Liver (tissue), 9 donors: ENCODE measurements around the gene TFAP2A. TPM values are rescaled to one million over a fixed set of nuclear protein-coding genes. Genes with fewer than 3 reads are reported as not detected.

Experiments used
- DNase-seq: peaks from one replicate; pipeline ENCODE4 v3.0.0-alpha.2; 2017; ENCODE audit warnings: low spot score
- H3K27ac ChIP-seq, 2 donors: one replicate each; pipeline ENCODE4 v1.7.0; 2013; ENCODE audit warnings: inconsistent platforms in 2 of 2, low read length in 2 of 2, control low read depth in 1 of 2, low read depth in 1 of 2, mild to moderate bottlenecking in 1 of 2
- H3K27me3 ChIP-seq, 4 donors: one replicate each; pipeline versions ENCODE4 v1.6.1 to v1.7.0; 2013; ENCODE audit warnings: low read length in 3 of 4, inconsistent platforms in 1 of 4, mild to moderate bottlenecking in 1 of 4, moderate library complexity in 1 of 4; ENCODE audit not compliant: control insufficient read depth in 4 of 4, insufficient read depth in 4 of 4
- H3K36me3 ChIP-seq, 4 donors: one replicate each; pipeline versions ENCODE4 v1.6.1 to v1.7.0; 2013; ENCODE audit warnings: low read length in 3 of 4, mild to moderate bottlenecking in 3 of 4, low read depth in 1 of 4, moderate library complexity in 1 of 4; ENCODE audit not compliant: control insufficient read depth in 4 of 4, insufficient read depth in 3 of 4
- H3K4me1 ChIP-seq, 4 donors: one replicate each; pipeline versions ENCODE4 v1.6.1 to v1.7.0; 2013; ENCODE audit warnings: low read length in 3 of 4, mild to moderate bottlenecking in 3 of 4, moderate library complexity in 1 of 4; ENCODE audit not compliant: control insufficient read depth in 4 of 4, insufficient read depth in 4 of 4
- H3K4me3 ChIP-seq, 3 donors: one replicate each; pipeline versions ENCODE4 v1.6.1 to v1.7.0; 2013; ENCODE audit warnings: low read length in 3 of 3, control low read depth in 1 of 3, low read depth in 1 of 3, mild to moderate bottlenecking in 1 of 3
- H3K9ac ChIP-seq, 2 donors: one replicate each; pipeline ENCODE4 v1.7.0; 2013; ENCODE audit warnings: low read length in 2 of 2, mild to moderate bottlenecking in 2 of 2, moderate library complexity in 2 of 2, control low read depth in 1 of 2, low read depth in 1 of 2
- H3K9me3 ChIP-seq, 4 donors: one replicate each; pipeline versions ENCODE4 v1.6.1 to v1.7.0; 2013; ENCODE audit warnings: low read length in 3 of 4; ENCODE audit not compliant: control insufficient read depth in 4 of 4
- CTCF ChIP-seq: fragments of 150-350 bp; IDR thresholded peaks from 2 replicates; pipeline ENCODE4 v1.5.1; 2017; ENCODE audit warnings: improper control_type of control experiment, low read depth, low read length; ENCODE audit not compliant: missing input control
- NR2F2 ChIP-seq: IDR thresholded peaks from 2 replicates; pipeline ENCODE4 v1.6.1; 2016; ENCODE audit warnings: antibody characterized with exemption
- REST ChIP-seq: IDR thresholded peaks from 2 replicates; pipeline ENCODE4 v1.6.1; 2016; ENCODE audit warnings: antibody characterized with exemption, mild to moderate bottlenecking
- ZBTB33 ChIP-seq: IDR thresholded peaks from 2 replicates; pipeline ENCODE4 v1.6.1; 2016; ENCODE audit warnings: antibody characterized with exemption
- whole genome bisulfite sequencing: extraction: QIAGEN DNeasy Blood & Tissue Kit; methylation state at CpG from one replicate; pipeline ENCODE4 v1.1.7; 2013; 5-methylcytosine and 5-hydroxymethylcytosine counted together
- polyA plus RNA-seq, 2 donors: library from polyadenylated mRNA; stranded (reverse) in 1 of 2; unstranded in 1 of 2; fragments of 200-250 nt in 1 of 2; fragments of >200 nt in 1 of 2; fragmentation: Nextera tagmentation in 1 of 2; extraction: Ambion mirVana in 1 of 2; gene quantifications; one replicate each; pipeline versions ENCODE4 v1.2.1 to v1.2.3, GENCODE V29; 2013 to 2015
- total RNA-seq, 2 donors: library from RNA; depleted of rRNA; stranded (reverse); fragments of >200 nt; gene quantifications; one replicate each; pipeline ENCODE4 v1.2.3, GENCODE V29; 2014
- donor health status: healthy.
- donor health status: healthy.
- donor health status: healthy.
- donor health status: healthy.
- donor health status: healthy.

TFAP2A gene
- total and polyA plus RNA-seq, 4 donors = 0.03 to 0.08 TPM; not detected in 2

GRCh38 chr6:10405513-10405900 is 9.4 kb downstream of the TFAP2A start:
- H3K36me3 ChIP-seq = no peaks in the 10 kb centered on the region
- H3K9ac ChIP-seq = no peak overlapping the region
- 44% methylated on average over 3 of the region's 3 CpGs for WGBS
- H3K27ac ChIP-seq = no peak overlapping the region
- no peak for DNase-seq
- peaks cover 5 to 22% (median 14%) of the 10 kb centered on the region in 4 donors for H3K27me3 ChIP-seq
- H3K9me3 ChIP-seq = peaks cover 0 to 6% (median 5%) of the 10 kb centered on the region in 4 donors
- no peak overlapping the region for H3K4me3 ChIP-seq
- TF ChIP-seq REST (no peak), CTCF (no peak)
- H3K4me1 ChIP-seq = peaks cover 2 to 12% (median 6%) of the 10 kb centered on the region in 4 donors

GRCh38 chr6:10404799-10405512 is 9.9 kb downstream of the TFAP2A start:
- H3K27ac ChIP-seq = no peak overlapping the region
- peaks cover 2 to 12% (median 6%) of the 10 kb centered on the region in 4 donors for H3K4me1 ChIP-seq
- H3K36me3 ChIP-seq = no peaks in the 10 kb centered on the region
- peak overlapping the region; percentile 49 to 76 (median 68) for H3K4me3 ChIP-seq
- H3K9me3 ChIP-seq = peaks cover 0 to 7% (median 4%) of the 10 kb centered on the region in 4 donors
- no peak for TF ChIP-seq REST
- no peak for TF ChIP-seq NR2F2
- TF ChIP-seq ZBTB33 = no peak
- WGBS = 30% methylated on average over 31 of the region's 31 CpGs
- no peak overlapping the region for H3K9ac ChIP-seq
- DNase-seq = no peak
- H3K27me3 ChIP-seq = peaks cover 5 to 22% (median 15%) of the 10 kb centered on the region in 4 donors
